Vagina (tissue), 2 donors: ENCODE measurements around the gene CTNND2.

ENCODE experiments used
- POLR2A ChIP-seq, 2 donors: fragments of 450-650 bp; IDR thresholded peaks; one replicate each; pipeline ENCODE4 v1.6.1; 2017; ENCODE audit warnings: antibody characterized with exemption in 2 of 2, mild to moderate bottlenecking in 2 of 2, moderate library complexity in 2 of 2
- POLR2AphosphoS5 ChIP-seq, 2 donors: sonication (generic); formaldehyde crosslinking; IDR thresholded peaks; one replicate each; pipeline ENCODE4 v1.9.0; 2017; ENCODE audit warnings: antibody characterized with exemption in 2 of 2, mild to moderate bottlenecking in 2 of 2, low read depth in 1 of 2; ENCODE audit not compliant: insufficient read depth in 1 of 2
- TF ChIP-seq, protein P1 (sequence below), 3 experiments: fragments of 450-650 bp in 2 of 3; fragments of 200-600 bp in 1 of 3; sonication (generic) in 1 of 3; IDR thresholded peaks; one replicate each; pipeline ENCODE4 v1.5.1; 2017 to 2019; ENCODE audit warnings: antibody characterized with exemption in 3 of 3, mild to moderate bottlenecking in 2 of 3, moderate library complexity in 2 of 3

DNA sequence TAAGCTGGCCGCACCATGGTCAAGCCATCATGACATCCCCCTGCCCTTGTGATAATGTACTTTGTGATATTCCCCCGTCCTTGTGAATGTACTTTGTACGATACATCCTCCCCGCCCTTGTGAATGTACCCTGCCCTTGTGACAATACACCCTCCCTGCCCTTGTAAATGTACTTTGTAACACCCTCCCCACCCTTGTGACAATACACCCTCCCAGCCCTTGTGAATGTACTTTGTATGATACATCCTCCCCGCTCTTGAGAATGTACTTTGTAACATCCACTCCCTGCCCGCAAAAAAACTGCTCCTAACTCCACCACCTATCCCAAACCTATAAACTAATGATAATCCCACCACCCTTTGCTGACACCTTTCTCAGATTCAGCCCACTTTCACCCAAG is 313.8 kb downstream of the CTNND2 start:
- no peak for TF ChIP-seq POLR2AphosphoS5 (IDR thresholded peaks at IDR 0.05; ENCODE audit: insufficient read depth in 1 of 2, low read depth in 1 of 2)
- TF ChIP-seq, protein P1, sequence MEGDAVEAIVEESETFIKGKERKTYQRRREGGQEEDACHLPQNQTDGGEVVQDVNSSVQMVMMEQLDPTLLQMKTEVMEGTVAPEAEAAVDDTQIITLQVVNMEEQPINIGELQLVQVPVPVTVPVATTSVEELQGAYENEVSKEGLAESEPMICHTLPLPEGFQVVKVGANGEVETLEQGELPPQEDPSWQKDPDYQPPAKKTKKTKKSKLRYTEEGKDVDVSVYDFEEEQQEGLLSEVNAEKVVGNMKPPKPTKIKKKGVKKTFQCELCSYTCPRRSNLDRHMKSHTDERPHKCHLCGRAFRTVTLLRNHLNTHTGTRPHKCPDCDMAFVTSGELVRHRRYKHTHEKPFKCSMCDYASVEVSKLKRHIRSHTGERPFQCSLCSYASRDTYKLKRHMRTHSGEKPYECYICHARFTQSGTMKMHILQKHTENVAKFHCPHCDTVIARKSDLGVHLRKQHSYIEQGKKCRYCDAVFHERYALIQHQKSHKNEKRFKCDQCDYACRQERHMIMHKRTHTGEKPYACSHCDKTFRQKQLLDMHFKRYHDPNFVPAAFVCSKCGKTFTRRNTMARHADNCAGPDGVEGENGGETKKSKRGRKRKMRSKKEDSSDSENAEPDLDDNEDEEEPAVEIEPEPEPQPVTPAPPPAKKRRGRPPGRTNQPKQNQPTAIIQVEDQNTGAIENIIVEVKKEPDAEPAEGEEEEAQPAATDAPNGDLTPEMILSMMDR (IDR thresholded peaks at IDR 0.05), result no peak
- TF ChIP-seq POLR2A (IDR thresholded peaks at IDR 0.05), result no peak
